Transverse colon (tissue), 4 donors: ENCODE measurements around the gene GPSM1. TPM values are rescaled to one million over a fixed set of nuclear protein-coding genes. Genes with fewer than 3 reads are reported as not detected.
A peak's percentile ranks its signal among the peaks of the same experiment; 100 is the strongest.

Source experiments
- DNase-seq: peaks from one replicate; pipeline ENCODE4 v3.0.0-alpha.2; 2019
- H3K27ac ChIP-seq, 4 donors: fragments of 200-600 bp; sonication (generic); 2 replicates each; pipeline ENCODE4 v1.5.1; 2016 to 2018; ENCODE audit warnings: inconsistent platforms in 4 of 4
- H3K27me3 ChIP-seq: fragments of 200-600 bp; sonication (generic); 2 replicates; pipeline ENCODE4 v1.5.1; 2017; ENCODE audit warnings: inconsistent platforms
- H3K36me3 ChIP-seq, 4 donors: fragments of 200-600 bp; sonication (generic); 2 replicates each; pipeline ENCODE4 v1.5.1; 2017 to 2019; ENCODE audit warnings: inconsistent platforms in 4 of 4
- H3K4me1 ChIP-seq, 4 donors: fragments of 200-600 bp; sonication (generic); 2 replicates each; pipeline ENCODE4 v1.5.1; 2017 to 2020; ENCODE audit warnings: inconsistent platforms in 4 of 4
- H3K4me3 ChIP-seq, 4 donors: fragments of 200-600 bp; sonication (generic); 1 replicate in 1 of 4; 2 replicates in 3 of 4; pipeline versions ENCODE4 v1.5.1 to v1.6.1; 2017 to 2019; ENCODE audit warnings: inconsistent platforms in 4 of 4
- H3K9me3 ChIP-seq, 2 donors: fragments of 200-600 bp; sonication (generic); 2 replicates each; pipeline ENCODE4 v1.5.1; 2017 to 2019; ENCODE audit warnings: inconsistent platforms in 2 of 2
- CTCF ChIP-seq, 5 experiments: fragments of 200-600 bp in 3 of 5; fragments of 450-650 bp in 2 of 5; sonication (generic) in 3 of 5; IDR thresholded peaks; 1 replicate in 2 of 5; 2 replicates in 3 of 5; pipeline ENCODE4 v1.5.1; 2016 to 2017; ENCODE audit warnings: antibody characterized with exemption in 5 of 5, inconsistent platforms in 3 of 5, mild to moderate bottlenecking in 2 of 5, moderate library complexity in 1 of 5
- EP300 ChIP-seq: sonication (generic); formaldehyde crosslinking; IDR thresholded peaks from one replicate; pipeline ENCODE4 v1.6.1; 2017; ENCODE audit warnings: antibody characterized with exemption, low read depth
- POLR2A ChIP-seq: fragments of 450-650 bp; IDR thresholded peaks from one replicate; pipeline ENCODE4 v1.6.1; 2016; ENCODE audit warnings: antibody characterized with exemption, mild to moderate bottlenecking, moderate library complexity
- POLR2AphosphoS5 ChIP-seq, 3 donors: sonication (generic); formaldehyde crosslinking; IDR thresholded peaks; one replicate each; pipeline ENCODE4 v1.6.1; 2016; ENCODE audit warnings: antibody characterized with exemption in 3 of 3
- WGBS, 2 donors: methylation state at CpG; one replicate each; pipeline ENCODE4 v1.1.5; 2018; ENCODE audit warnings: low coverage in 1 of 2; 5-methylcytosine and 5-hydroxymethylcytosine counted together
- in situ Hi-C, 4 donors: fragments of 200-750 bp; cut with MboI; loops; one replicate each; pipeline versions ENCODE4 v1.15.0 to v1.15.1; 2017; ENCODE audit warnings: low sequenced_read_pairs in 3 of 4, low pct_ligation_motif_present in 1 of 4, low pct_unique_long_range_greater_than_20kb in 1 of 4
- intact Hi-C: fragments of 100-400 bp; cut with DNase I; formaldehyde crosslinking; loops from one replicate; pipeline ENCODE4 v1.15.1; 2023; ENCODE audit warnings: low total_unique reads
- total RNA-seq, 4 donors: library from RNA; depleted of rRNA; stranded (reverse); fragments of >200 nt; gene quantifications; one replicate each; pipeline ENCODE4 v1.1.0, GENCODE V29; 2016

Gene GPSM1
- total RNA-seq, 4 donors from 2014 or later, result 2.3 to 8.6 (median 7.0) TPM

GRCh38 chr9:136339958-136340310 lies 12.6 kb downstream of the GPSM1 start:
- TF ChIP-seq POLR2AphosphoS5 (IDR thresholded peaks at IDR 0.05) (no peak), EP300 (no peak), POLR2A (no peak), CTCF (IDR thresholded peaks at IDR 0.05) (no peak)
- WGBS, 2 donors, result 83% methylated on average over 12 of the region's 12 CpGs; no CpG with 5 or more reads in 1 of the 2 donors
- H3K4me1 ChIP-seq, result peaks cover 11 to 19% (median 15%) of the 10 kb centered on the region in 4 donors
- in situ Hi-C loops, result no loop called here
- DNase-seq, result no peak
- H3K9me3 ChIP-seq, result no peaks in the 10 kb centered on the region
- intact Hi-C loops, result loop anchor here (2.0 to 10.0 kb wide), 2 partner anchors 25 to 65 kb away; partner anchors contain the start of gene SNAPC4
- no peak overlapping the region for H3K27ac ChIP-seq
- peaks cover 8% of the 10 kb centered on the region for H3K27me3 ChIP-seq
- H3K4me3 ChIP-seq, result no peak overlapping the region
- H3K36me3 ChIP-seq, result no peaks in the 10 kb centered on the region

- H3K27ac ChIP-seq, result no peak overlapping the region
- in situ Hi-C loops, result no loop called here
- peaks cover 8% of the 10 kb centered on the region for H3K27me3 ChIP-seq
- H3K36me3 ChIP-seq, result no peaks in the 10 kb centered on the region
- intact Hi-C loops, result no loop called here
- TF ChIP-seq EP300, result no peak
- no peak for TF ChIP-seq POLR2AphosphoS5 (IDR thresholded peaks at IDR 0.05)
- no peak for TF ChIP-seq POLR2A
- TF ChIP-seq CTCF (IDR thresholded peaks at IDR 0.05), result no peak
- no peaks in the 10 kb centered on the region for H3K9me3 ChIP-seq
- 90% methylated on average over 28 of the region's 28 CpGs; no CpG with 5 or more reads in 1 of the 2 donors for WGBS, 2 donors
- H3K4me1 ChIP-seq, result peaks cover 11 to 24% (median 16%) of the 10 kb centered on the region in 4 donors
- no peak for DNase-seq
- no peak overlapping the region for H3K4me3 ChIP-seq
Measured at GRCh38 chr9:136340356-136341041, 13.2 kb downstream of the GPSM1 start.

GRCh38 chr9:136341042-136341655 lies 13.8 kb downstream of the GPSM1 start:
- intact Hi-C loops (no loop called here), in situ Hi-C loops (no loop called here)
- no peaks in the 10 kb centered on the region for H3K36me3 ChIP-seq
- H3K4me1 ChIP-seq, result peaks cover 11 to 30% (median 19%) of the 10 kb centered on the region in 4 donors
- H3K4me3 ChIP-seq, result no peak overlapping the region
- H3K9me3 ChIP-seq, result no peaks in the 10 kb centered on the region
- H3K27ac ChIP-seq, result no peak overlapping the region
- peaks cover 8% of the 10 kb centered on the region for H3K27me3 ChIP-seq
- no peak for DNase-seq
- WGBS, 2 donors, result 87% methylated on average over 18 of the region's 18 CpGs; no CpG with 5 or more reads in 1 of the 2 donors
- TF ChIP-seq POLR2A, result no peak
- TF ChIP-seq POLR2AphosphoS5 (IDR thresholded peaks at IDR 0.05), result no peak
- no peak for TF ChIP-seq EP300
- TF ChIP-seq CTCF (IDR thresholded peaks at IDR 0.05), result no peak

- DNase-seq, result no peak
- Histone ChIP-seq H3K4me1 (peaks cover 11 to 34% (median 20%) of the 10 kb centered on the region in 4 donors), H3K36me3 (no peaks in the 10 kb centered on the region), H3K27ac (peak overlapping the region in 2 of 4 donors; percentile 20 to 50), H3K9me3 (no peaks in the 10 kb centered on the region), H3K4me3 (peak overlapping the region in 2 of 4 donors; percentile 48 to 60), H3K27me3 (peaks cover 8% of the 10 kb centered on the region)
- intact Hi-C loops, result no loop called here
- TF ChIP-seq POLR2A (no peak), CTCF (IDR thresholded peaks at IDR 0.05) (no peak), EP300 (no peak), POLR2AphosphoS5 (IDR thresholded peaks at IDR 0.05) (no peak)
- in situ Hi-C loops, result no loop called here
- WGBS, 2 donors, result 66% methylated on average over 10 of the region's 10 CpGs; no CpG with 5 or more reads in 1 of the 2 donors
Measured at GRCh38 chr9:136341769-136342168, 14.4 kb downstream of the GPSM1 start.
